NCI-H2196 treated with DMSO at 0.1 percent for 48 hours (cell line): Measurements from ENCODE around the gene B4GALT6.

Experiments
- DNase-seq: peaks from one replicate; lab custom pipeline; 2025; ENCODE audit not compliant: unreplicated experiment; lab: John Stamatoyannopoulos, UW

The B4GALT6 gene

GRCh38 chr18:31694297-31694696 lies 9.9 kb upstream of the B4GALT6 start:
- DNase-seq: no peak

DNA sequence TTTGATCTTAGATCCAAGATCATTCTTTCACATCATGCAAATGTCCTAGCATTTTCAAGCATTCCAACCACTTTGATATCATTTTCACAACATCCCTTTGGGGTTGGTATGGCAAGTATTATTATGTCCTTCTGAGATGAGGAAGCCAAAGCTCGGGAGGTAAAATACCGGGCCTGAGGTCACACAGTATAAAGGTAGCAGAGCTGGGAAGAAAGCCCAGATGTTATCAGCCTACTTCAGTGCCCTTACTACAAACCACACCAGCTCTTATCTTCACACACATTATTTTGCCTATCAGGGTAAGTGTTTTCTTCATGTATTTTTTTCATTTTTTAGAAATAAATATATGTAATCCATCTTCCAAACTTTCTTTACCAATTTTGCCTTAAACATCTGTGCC lies 4.2 kb upstream of the B4GALT6 start:
- no peak for DNase-seq

DNA sequence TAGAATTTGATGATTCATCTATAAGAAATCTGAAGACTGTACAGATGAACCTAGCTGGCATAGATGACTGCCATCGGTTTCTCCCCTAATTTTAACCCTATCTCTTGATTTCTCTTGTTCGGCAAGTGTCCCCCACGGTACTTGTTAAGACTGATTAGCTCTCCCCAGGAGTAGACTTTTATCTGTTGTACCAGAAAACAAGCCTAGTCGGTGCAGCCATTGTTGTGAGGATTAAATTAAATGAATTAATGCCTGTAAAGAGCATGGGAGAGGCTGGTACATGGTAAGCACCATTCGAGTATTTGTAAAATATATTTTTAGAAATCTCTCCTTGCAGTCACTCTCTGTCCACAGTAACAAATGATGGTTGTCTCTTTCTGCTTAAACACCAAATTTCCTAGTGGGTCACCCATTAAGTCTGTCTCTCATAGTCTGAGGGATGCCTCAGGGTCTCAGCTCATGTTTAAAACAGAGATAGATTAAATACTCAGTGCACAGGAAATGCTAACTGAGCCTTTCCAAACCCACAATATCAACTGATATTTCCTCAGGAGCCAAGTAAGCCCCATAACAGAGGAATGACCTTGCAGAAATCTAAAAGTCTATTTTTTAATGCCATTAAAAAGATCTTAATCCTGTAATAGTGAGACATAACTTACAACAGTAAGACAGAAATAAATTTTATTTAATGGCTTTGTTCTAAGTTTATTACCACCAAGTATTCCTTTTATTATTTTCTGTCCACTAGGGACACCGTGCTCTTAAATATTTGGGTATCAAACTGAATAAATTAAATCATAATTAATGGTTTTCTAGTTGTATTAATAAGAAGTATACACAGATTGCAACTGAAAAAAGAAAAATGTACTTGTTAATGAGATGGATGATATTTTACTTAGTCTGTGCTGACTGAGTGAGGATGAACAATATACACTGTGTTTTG lies 2.9 kb upstream of the B4GALT6 start:
- DNase-seq: no peak

GRCh38 chr18:31686572-31686971 lies 2.2 kb upstream of the B4GALT6 start:
- no peak for DNase-seq

GRCh38 chr18:31685097-31686082 lies 1.0 kb upstream of the B4GALT6 start:
- peak; percentile 64 for DNase-seq

- DNase-seq: no peak
Observed at GRCh38 chr18:31683968-31684278, 458 bp downstream of the B4GALT6 start.

- DNase-seq: no peak
Observed at GRCh38 chr18:31683106-31683505, 1.3 kb downstream of the B4GALT6 start.

DNA sequence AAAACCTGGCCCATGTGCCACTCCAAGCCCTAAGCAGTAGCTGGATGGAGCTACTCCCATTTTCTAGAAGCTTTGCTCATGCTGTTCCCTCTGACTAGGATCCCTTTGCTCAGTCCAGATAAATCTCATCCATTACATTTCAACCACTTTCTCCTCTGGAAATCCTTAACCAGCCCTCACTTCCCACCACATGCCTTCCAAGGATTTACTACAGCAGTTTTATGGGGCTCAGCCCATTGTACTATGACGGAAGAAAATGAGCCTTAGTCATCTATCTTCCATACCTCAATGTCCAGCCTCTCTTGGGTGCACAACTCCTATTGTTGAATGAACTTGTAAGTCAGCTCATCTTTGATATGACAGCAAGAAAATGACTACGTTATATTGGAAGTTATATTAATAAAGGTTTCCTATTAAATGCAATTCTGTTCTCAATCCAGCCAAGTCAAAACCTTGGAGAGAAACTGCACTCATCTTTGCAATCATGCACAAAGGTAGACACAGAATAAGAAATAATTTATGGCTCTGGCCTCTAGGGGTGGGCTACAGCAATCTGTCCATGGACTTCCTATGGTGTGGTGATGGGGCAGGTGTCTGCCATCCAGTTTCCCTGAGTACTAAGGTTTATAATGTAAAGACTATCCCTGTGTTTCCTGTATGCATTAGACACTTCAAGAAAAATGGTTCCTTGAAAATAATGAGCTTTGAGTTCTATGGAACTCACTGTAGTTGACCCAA lies 3.4 kb downstream of the B4GALT6 start:
- no peak for DNase-seq

- DNase-seq: no peak
Observed at GRCh38 chr18:31680433-31680811, 4.0 kb downstream of the B4GALT6 start.

DNA sequence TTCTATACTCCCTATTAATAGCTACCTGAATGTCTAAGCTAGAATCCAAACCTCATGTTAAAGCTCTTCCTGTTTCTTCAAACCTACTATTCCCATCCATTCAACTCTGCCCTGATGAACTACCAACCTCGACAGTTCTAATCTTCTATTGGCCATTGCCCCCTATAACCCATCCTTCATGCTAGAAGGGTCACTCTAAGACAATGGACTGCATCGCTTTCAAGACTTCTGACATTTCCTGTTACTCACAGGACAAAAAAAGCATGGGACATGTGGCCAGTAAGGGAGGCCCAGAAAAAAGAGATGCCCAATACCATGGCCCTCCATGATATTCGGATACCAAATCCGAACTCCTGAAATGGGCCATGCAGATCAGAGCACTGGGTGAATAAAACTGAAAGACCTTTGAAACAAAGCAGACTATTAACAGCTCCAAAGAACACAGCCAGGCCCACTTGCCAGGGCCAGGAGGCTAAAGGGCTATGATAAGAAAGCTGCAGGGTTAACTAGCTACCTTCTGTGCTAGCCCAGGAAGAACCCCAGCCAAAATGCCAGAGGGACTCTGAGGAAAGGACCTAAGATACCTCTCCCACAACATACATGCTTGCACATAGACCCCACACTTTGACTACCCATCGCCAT lies 4.5 kb downstream of the B4GALT6 start:
- DNase-seq: no peak

DNA sequence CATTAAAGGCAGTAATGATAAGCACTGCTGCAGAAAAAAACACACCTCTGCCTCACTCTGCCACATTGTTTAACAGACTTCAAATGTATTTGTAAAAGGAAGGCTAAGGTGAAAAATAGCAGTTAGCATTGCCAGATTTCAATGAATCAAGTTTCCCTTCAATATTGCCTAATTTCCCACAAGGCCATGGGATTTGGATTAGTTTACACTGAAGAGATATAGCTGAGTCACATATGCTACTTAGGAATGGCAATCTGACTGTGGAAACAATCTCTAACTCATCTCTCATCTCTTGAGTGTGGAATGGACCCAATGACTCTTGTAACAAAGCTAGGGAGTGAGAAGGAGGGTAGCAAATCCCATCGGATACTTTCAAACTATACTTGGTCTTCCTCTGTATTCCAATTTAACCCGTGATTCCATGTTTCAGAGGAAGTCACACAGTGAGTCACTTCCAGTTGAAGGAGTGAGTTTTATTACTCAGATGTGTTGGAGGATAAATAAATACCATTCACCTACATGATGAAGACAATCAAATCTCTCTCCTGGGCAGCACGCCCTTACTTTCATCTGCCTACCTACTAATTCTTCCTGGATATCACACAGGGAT lies 5.1 kb downstream of the B4GALT6 start:
- no peak for DNase-seq

- no peak for DNase-seq
Observed at GRCh38 chr18:31678425-31678824, 6.0 kb downstream of the B4GALT6 start.

- no peak for DNase-seq
Observed at GRCh38 chr18:31677592-31677991, 6.8 kb downstream of the B4GALT6 start.

GRCh38 chr18:31675404-31675803 lies 9.0 kb downstream of the B4GALT6 start:
- no peak for DNase-seq

- DNase-seq: no peak
Observed at GRCh38 chr18:31672628-31673135, 11.7 kb downstream of the B4GALT6 start.

DNA sequence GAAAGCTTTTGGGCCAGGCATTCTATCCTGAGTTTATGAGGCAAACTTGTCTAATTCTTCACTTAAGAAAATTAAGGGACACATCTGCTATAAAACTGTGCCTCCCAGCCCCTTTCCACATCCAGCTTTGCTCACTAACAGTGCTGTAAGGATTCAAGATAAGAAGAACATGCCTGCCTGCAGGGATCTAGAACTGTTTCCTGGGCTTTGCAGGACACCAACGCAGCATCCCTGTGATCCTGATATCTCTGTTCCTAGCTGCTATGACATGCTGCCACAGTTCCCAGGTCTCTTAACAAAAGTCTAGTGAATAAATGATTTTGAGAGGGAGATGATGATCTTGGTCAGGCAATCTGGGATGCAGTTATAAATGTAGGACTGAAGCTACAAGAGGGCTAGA lies 12.4 kb downstream of the B4GALT6 start:
- DNase-seq: no peak

GRCh38 chr18:31669541-31669940 lies 14.8 kb downstream of the B4GALT6 start:
- DNase-seq: no peak

DNA sequence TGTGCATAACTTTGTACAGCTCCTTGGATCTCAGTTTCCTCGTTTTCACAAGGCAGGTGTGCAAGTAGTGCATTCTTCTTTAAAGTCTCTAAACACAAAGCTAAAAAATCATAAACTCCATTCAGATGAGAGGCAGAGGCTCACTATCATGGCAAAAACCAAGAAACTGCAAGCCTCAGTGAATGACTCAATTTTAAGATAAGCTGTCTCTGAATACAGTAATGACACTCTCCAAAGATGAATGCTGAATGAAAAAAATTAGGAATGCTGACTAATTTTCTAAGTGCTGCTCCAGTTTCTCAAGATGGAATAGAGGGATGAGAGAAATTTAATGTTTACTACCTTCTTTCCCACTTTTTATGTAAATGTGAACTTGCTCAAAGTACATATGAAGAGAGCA lies 17.2 kb downstream of the B4GALT6 start:
- no peak for DNase-seq

- DNase-seq: no peak
Observed at GRCh38 chr18:31666055-31666454, 18.3 kb downstream of the B4GALT6 start.

DNA sequence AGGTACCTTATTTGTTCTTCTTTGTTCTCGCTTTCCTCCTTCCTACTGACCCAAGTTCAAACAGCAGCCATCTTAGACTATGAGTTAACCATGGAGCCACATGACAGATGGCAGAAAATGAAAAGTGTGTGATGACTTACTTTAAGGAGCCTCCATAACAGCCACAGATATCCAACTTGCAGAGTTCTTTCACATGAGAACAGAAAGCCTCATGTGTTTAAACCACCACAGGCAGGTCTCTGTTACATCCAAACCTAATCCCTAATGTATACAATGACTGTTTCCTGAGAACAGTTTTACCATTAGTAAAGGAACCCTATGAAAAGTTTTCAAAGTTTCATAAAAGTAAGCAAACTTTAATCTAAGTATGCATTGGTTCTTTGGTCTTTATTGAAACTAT lies 20.3 kb downstream of the B4GALT6 start:
- DNase-seq: no peak
